Bronchial epithelial cell (primary cell): ENCODE measurements around the gene AKAIN1. TPM values are rescaled to one million over a fixed set of nuclear protein-coding genes. Genes with fewer than 3 reads are reported as not detected.

Source experiments
- DNase-seq: peaks from one replicate; pipeline ENCODE4 v3.0.0-alpha.2; 2010; ENCODE audit warnings: low read depth
- FAIRE-seq: peaks from 2 replicates; lab custom pipeline; 2011; peaks lifted over from hg19 to GRCh38; lab: Jason Lieb, UNC
- H3K27me3 ChIP-seq: 2 replicates; pipeline ENCODE4 v1.5.1; 2011; ENCODE audit warnings: low read length; ENCODE audit not compliant: control insufficient read depth, insufficient read depth
- H3K36me3 ChIP-seq: 2 replicates; pipeline ENCODE4 v1.5.1; 2011; ENCODE audit warnings: low read length; ENCODE audit not compliant: control insufficient read depth, insufficient read depth
- H3K4me3 ChIP-seq: 2 replicates; pipeline ENCODE4 v1.5.1; 2011; ENCODE audit warnings: mild to moderate bottlenecking, low read depth, low read length, control low read depth
- CTCF ChIP-seq: IDR thresholded peaks from 2 replicates; pipeline ENCODE4 v1.5.1; 2011; ENCODE audit warnings: mild to moderate bottlenecking, moderate library complexity, low read length, control low read depth, inconsistent platforms; ENCODE audit not compliant: insufficient read depth, severe bottlenecking
- total RNA-seq: library from RNA; depleted of rRNA; stranded (reverse); fragments of >200 nt; gene quantifications from 2 replicates; pipeline ENCODE4 v1.2.1, GENCODE V29; 2014

Gene AKAIN1
- total RNA-seq, 1 donor from 2014 or later: not detected

- TF ChIP-seq CTCF: no peak
- Histone ChIP-seq H3K27me3 (no peaks in the 10 kb centered on the region), H3K4me3 (no peak overlapping the region), H3K36me3 (no peaks in the 10 kb centered on the region)
- DNase-seq (no peak), FAIRE-seq (no peak)
These were observed 46.2 kb downstream of the AKAIN1 start for GRCh38 chr18:5150894-5151293.

DNA sequence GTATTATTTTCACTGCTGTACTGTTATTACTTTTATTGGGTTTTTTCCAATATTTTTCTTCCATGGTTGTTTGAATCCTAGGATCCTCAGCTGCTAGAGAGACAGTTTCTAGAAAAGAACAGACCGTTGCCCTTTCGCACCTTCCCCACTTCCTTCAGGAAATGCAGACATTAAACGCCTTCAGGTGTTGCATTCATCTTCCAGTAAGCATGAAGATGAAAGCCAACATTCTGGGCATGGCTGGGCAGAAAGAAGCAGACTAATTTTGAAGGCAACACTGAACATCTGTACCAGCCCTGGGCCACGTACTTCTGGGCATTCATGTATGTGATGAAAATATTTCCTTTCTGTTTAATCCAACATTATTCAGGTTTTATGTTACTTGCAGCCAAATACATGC, 51.0 kb downstream of the AKAIN1 start:
- TF ChIP-seq CTCF: no peak
- Histone ChIP-seq H3K4me3 (no peak overlapping the region), H3K36me3 (no peaks in the 10 kb centered on the region), H3K27me3 (no peaks in the 10 kb centered on the region)
- no peak for DNase-seq
- no peak for FAIRE-seq

DNA sequence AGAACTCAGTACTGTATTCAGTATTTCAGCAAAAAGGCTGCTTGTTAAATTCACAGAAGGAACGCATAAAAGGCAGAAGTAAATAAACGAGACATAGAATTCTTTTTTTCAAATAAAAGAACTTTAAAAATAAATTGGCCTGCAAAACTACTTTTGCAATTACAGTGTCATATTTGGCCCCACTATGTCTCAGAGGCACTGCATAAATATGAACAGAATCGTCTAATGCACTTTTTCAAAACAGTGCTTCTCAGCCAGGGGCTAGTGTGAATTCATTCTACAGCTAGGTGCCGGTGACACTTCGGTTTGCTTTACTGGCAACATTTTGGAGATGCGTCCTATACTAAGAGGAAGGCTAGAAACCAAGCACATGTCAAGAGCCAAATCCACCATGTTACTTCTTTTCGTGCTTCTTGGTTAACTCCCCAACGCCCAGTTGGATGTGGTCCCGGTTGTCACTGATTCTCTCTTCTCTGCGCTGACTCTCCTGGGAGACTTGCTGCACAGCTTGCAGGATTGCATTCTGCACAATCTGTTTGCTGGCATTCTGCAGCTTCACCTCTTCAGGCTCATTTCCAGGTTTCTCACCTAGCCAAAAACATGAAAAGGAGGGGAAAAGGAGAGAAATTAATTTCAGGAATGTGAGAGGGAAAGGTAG, 51.8 kb downstream of the AKAIN1 start:
- Histone ChIP-seq H3K4me3 (no peak overlapping the region), H3K36me3 (no peaks in the 10 kb centered on the region), H3K27me3 (no peaks in the 10 kb centered on the region)
- DNase-seq (no peak), FAIRE-seq (no peak)
- no peak for TF ChIP-seq CTCF

DNA sequence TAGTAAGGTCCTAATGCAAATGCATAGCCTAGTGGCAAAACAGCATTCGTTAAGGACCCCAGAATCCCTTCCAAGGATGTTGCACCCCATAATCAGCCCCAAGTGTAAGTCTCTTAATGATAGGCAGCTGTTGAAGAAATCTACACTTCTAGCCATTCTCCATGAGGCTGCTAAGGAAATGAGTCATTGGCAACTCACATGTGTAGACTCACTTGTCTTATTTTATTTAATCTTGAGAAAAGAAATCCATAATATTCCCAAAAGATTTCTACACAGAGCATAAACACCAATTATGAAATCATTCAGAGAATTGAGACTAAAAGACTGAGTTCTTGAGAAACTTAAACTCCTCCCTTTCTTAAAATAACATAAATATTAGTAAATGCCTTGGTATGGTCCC, 52.4 kb downstream of the AKAIN1 start:
- FAIRE-seq (no peak), DNase-seq (peak; percentile 1)
- H3K36me3 ChIP-seq: no peaks in the 10 kb centered on the region
- no peak for TF ChIP-seq CTCF
- H3K27me3 ChIP-seq: no peaks in the 10 kb centered on the region
- no peak overlapping the region for H3K4me3 ChIP-seq

GRCh38 chr18:5142859-5143258, 54.2 kb downstream of the AKAIN1 start:
- no peak for FAIRE-seq
- no peak for TF ChIP-seq CTCF
- H3K36me3 ChIP-seq: no peaks in the 10 kb centered on the region
- no peak for DNase-seq
- no peak overlapping the region for H3K4me3 ChIP-seq
- H3K27me3 ChIP-seq: no peaks in the 10 kb centered on the region

DNA sequence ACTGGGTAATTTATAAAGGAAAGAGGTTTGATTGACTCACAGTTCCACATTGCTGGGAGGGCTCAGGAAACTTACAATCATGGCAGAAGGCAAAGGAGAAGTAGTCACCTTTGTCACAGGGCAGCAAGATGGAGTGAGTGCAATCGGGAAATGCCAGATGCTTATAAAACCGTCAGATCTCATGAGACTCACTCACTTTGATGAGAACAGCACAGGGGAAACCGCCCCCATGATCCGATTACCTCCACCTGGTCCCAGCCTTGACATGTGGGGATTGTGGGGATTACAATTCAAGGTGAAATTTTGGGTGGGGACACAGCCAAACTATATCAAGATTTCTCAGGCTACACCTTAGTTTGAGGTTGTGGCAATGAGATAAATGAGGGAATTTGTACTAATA, 54.9 kb downstream of the AKAIN1 start:
- Histone ChIP-seq H3K4me3 (no peak overlapping the region), H3K36me3 (no peaks in the 10 kb centered on the region), H3K27me3 (no peaks in the 10 kb centered on the region)
- DNase-seq (no peak), FAIRE-seq (no peak)
- no peak for TF ChIP-seq CTCF
